GM10847 (cell line): ENCODE results near the gene CDIPT.

Source experiments
- POLR2A ChIP-seq: IDR thresholded peaks from 2 replicates; pipeline ENCODE4 v1.6.1; 2011; ENCODE audit not compliant: insufficient read length; ENCODE audit errors: extremely low read depth

Gene CDIPT

GRCh38 chr16:29849505-29849904 is 13.5 kb downstream of the CDIPT start:
- TF ChIP-seq POLR2A = no peak

- no peak for TF ChIP-seq POLR2A
Measured at GRCh38 chr16:29848420-29849297, 14.4 kb downstream of the CDIPT start.

DNA sequence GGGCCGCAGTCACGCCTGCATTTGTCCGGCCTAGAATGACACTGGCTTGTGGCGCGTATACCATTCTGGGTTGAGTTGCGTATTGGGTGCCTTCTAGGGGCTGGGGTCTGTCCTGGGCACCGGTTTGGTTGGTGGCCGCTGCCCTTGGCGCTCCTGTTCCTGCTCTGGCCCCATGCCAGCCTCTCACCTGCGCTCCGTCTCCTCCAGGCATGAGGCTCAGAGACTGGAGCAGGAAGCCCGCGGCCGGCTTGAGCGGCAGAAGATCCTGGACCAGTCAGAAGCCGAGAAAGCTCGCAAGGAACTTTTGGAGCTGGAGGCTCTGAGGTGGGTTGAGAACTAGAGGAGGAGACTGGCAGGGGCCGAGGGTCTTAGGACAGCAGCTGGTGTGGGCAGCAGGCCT is 17.4 kb downstream of the CDIPT start:
- no peak for TF ChIP-seq POLR2A

DNA sequence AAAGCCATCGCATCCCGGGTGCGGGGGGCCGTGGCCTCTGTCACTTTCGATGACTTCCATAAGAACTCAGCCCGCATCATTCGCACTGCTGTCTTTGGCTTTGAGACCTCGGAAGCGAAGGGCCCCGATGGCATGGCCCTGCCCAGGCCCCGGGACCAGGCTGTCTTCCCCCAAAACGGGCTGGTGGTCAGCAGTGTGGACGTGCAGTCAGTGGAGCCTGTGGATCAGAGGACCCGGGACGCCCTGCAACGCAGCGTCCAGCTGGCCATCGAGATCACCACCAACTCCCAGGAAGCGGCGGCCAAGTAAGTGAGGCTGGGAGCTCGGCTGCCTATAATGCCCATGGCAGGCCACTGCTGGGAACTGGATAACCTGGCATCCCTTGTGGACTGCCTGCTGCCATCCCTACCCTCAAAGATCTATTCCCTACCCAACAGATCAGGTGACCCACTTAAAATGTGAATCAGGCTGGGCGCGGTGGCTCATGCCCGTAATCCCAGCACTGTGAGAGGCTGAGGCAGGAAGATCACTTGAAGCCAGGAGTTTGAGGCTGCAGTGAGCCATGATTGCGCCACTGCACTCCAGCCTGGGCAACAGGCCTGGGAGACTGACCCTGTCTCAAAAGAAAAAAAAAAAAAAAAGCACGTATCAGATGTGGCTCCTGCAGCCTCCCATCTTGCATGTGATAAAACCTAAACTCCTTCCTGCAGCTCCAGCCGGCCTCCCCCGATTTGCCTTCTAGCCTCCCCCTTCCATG is 18.3 kb downstream of the CDIPT start:
- TF ChIP-seq POLR2A = no peak

DNA sequence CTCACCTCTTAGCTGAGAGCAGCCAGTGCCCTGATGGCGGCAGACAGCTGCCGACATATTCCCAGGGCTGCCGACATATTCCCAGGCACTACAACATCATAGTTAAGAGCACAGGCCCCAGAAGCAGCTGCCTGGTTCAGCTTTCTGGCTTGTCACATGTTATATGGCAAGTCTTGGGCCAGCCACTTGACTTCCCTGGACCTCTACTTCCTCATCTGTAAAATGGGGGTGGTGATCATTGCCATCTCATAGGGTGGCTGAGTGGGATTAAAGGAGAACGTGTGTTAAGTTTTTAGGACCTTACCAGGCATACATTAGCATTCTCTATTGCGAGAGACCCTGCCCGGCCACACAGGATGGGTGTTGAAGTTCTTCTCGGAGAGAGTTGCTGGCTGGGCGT is 19.1 kb downstream of the CDIPT start:
- no peak for TF ChIP-seq POLR2A

GRCh38 chr16:29842732-29843346 is 20.2 kb downstream of the CDIPT start:
- TF ChIP-seq POLR2A = no peak

- TF ChIP-seq POLR2A = no peak
Measured at GRCh38 chr16:29841631-29842030, 21.4 kb downstream of the CDIPT start.

DNA sequence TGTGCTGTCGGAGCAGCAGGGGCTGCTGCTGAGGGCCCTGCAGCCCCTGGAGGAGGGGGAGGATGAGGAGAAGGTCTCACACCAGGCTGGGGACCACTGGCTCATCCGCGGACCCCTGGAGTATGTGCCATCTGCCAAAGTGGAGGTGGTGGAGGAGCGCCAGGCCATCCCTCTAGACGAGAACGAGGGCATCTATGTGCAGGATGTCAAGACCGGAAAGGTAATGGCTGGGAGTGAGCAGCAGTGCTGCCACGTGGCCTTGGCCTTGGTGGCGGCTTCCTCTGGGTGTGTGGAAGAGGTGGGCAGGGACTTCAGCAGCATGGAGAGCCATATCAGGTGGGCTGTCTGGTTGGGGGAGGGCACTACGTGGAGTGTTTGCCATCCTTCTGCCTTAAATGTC is 22.8 kb downstream of the CDIPT start:
- TF ChIP-seq POLR2A = no peak

DNA sequence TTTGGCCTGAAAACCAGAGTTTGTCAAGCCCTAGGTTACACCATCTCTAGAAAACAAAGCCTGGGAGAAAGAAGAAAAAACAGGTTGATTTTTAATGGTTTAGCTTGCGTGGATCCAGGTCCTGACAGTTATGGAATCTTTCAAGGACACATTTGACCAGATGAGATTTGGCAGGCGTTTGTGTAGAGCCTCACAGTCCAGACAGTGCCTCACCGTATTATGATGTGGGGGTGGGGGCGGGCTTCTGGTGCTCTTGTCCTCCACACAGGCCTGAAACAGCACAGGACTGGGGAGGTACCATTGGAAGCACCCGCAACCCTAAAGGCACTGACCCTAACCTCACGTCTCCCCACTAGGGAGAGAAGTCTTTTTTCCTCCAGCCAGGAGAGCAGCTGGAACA is 23.2 kb downstream of the CDIPT start:
- TF ChIP-seq POLR2A = no peak

- no peak for TF ChIP-seq POLR2A
Measured at GRCh38 chr16:29837841-29838240, 25.2 kb downstream of the CDIPT start.

DNA sequence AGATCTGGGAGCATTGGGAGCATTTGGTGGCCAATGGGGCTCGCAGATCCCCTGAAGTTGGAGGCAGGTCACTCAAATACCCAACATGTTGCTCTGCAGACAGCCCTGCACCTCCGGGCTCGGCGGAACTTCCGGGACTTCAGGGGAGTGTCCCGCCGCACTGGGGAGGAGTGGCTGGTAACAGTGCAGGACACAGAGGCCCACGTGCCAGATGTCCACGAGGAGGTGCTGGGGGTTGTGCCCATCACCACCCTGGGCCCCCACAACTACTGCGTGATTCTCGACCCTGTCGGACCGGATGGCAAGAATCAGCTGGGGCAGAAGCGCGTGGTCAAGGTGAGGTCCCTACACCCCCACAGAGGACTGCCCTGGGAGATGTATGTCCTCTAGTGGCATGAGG is 26.4 kb downstream of the CDIPT start:
- TF ChIP-seq POLR2A = no peak

DNA sequence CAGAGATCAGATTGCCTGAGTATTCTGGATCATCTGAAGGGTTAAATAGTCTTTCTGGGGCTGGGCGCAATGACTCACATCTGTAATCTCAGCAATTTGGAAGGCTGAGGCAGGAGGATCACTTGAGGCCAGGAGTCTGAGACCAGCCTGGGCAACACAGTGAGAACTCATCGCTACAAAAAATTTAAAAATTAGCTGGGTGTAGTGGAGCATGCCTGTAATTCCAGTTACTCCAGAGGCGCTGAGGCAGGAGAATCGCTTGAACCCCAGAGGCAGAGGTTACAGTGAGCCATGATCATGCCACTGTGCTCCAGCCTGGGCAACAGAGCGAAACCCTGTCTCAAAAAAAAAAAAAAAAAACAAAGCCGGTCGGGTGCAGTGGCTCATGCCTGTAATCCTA is 27.1 kb downstream of the CDIPT start:
- no peak for TF ChIP-seq POLR2A

DNA sequence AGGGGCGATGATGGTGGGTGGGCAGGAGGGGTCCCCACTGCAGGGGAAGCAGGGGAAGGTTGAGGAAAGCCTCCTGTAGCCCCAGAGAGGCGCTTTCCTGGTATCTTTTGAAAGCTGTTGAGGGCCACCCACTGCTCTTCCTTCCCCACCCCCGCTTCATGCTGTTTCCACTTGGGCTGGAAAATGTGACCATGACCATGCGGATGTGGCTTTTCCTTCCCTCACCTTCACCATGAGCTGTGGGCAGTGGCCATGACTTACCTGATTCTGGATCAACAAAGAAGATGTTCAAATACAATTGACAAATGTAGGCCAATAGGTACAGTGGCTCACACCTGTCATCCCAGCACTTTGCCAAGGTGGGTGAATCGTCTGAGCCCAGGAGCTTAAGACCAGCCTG is 28.9 kb downstream of the CDIPT start:
- TF ChIP-seq POLR2A = no peak

DNA sequence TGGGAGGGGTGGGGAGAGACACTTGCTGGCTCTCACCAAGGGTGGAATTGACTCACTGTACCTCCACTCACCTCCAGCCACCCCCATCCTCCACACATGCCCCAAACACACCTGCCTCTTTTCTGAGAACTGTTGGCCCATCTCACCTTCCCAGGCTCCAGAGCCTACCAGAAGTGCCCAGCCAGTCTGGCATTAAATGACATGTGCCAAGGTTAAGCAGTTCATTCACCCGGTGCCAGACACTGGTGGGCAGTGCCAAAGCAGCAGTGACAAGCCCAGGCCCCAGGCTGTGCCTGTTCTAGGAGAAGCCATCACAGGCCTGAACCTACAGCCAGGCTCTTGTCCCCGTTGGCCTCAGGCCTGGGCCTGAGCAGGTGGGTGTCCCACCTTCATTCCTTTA is 31.5 kb downstream of the CDIPT start:
- no peak for TF ChIP-seq POLR2A

- no peak for TF ChIP-seq POLR2A
Measured at GRCh38 chr16:29830774-29831173, 32.3 kb downstream of the CDIPT start.

- TF ChIP-seq POLR2A = no peak
Measured at GRCh38 chr16:29826342-29826695, 36.7 kb downstream of the CDIPT start.

DNA sequence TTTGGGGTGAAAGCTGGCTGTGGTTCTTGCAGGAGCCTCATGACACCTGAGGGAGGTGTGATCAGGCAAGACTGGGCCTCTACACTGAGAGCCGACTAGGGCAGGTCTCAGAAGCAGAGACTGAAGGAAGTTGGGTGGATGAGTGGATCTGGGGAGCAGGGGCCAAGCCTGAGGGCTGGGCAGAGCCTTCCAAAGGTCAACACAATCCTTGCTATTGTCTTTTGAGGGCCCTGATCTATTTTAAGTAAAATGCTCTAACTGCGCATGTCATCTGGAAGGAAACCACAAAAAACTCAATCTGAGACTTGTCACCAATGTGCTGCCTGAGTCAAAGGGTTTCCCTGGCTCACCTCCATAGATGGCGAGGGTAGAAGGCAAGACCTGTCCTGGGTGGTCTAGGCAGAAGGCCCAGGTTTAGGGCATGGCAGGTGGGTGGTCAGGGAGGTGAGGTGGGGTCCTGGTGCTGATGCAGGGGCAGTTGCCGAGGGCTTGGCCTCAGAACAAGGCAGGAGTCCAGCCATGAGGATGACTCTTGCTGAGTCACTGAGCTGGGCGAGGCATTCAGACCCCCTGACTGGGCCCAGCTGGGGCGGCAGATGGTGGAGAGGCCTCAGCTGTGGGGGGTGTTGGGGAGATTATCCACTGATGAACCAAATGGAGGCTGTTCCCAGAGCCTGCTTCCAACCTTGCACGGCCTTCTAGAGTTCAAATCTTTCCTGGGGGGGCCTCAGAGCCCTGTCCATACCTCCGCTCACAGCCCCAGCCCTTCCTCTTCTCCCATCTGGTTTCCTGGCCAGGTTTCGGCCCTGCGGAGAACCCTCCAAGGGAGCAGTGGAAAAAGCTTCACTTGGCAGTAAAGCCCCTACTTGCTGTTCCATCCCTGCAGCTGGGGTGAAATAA is 37.6 kb downstream of the CDIPT start:
- TF ChIP-seq POLR2A = no peak
